Muscle layer of duodenum (tissue), 2 donors: ENCODE data around the gene RRAD.
"Not testable (repeated sequence)": the region's sequence is repeated elsewhere in the genome, so short reads cannot be mapped to it uniquely, and the experiment has no call there.

ENCODE experiments used
- H3K27ac ChIP-seq: one replicate; pipeline ENCODE4 v1.7.0; 2013; ENCODE audit warnings: mild to moderate bottlenecking, low read length
- H3K27me3 ChIP-seq: one replicate; pipeline ENCODE4 v1.7.0; 2013; ENCODE audit warnings: low read depth, mild to moderate bottlenecking, control low read depth, low read length
- H3K36me3 ChIP-seq, 2 donors: one replicate each; pipeline ENCODE4 v1.7.0; 2013; ENCODE audit warnings: low read length in 2 of 2, control low read depth in 1 of 2, mild to moderate bottlenecking in 1 of 2; ENCODE audit not compliant: insufficient read depth in 2 of 2, control insufficient read depth in 1 of 2
- H3K4me1 ChIP-seq, 2 donors: one replicate each; pipeline ENCODE4 v1.7.0; 2013; ENCODE audit warnings: low read length in 2 of 2, mild to moderate bottlenecking in 2 of 2, control low read depth in 1 of 2, moderate library complexity in 1 of 2; ENCODE audit not compliant: insufficient read depth in 2 of 2, control insufficient read depth in 1 of 2
- H3K4me3 ChIP-seq, 2 donors: one replicate each; pipeline ENCODE4 v1.7.0; 2013; ENCODE audit warnings: low read length in 2 of 2, low read depth in 1 of 2, mild to moderate bottlenecking in 1 of 2
- H3K9me3 ChIP-seq, 2 donors: one replicate each; pipeline ENCODE4 v1.7.0; 2013; ENCODE audit warnings: low read length in 2 of 2, control low read depth in 1 of 2, mild to moderate bottlenecking in 1 of 2; ENCODE audit not compliant: control insufficient read depth in 1 of 2
- donor health status: healthy.

Gene RRAD, protein sequence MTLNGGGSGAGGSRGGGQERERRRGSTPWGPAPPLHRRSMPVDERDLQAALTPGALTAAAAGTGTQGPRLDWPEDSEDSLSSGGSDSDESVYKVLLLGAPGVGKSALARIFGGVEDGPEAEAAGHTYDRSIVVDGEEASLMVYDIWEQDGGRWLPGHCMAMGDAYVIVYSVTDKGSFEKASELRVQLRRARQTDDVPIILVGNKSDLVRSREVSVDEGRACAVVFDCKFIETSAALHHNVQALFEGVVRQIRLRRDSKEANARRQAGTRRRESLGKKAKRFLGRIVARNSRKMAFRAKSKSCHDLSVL

GRCh38 chr16:66925322-66925840 is at the start of gene RRAD:
Gene RRAD (minus strand): TSS chr16:66925535. CDS start chr16:66925179, 356 bp downstream.
- no peaks in the 10 kb centered on the region for H3K9me3 ChIP-seq
- H3K4me3 ChIP-seq = peak within 1 kb of the TSS; percentile 33 to 77
- H3K27me3 ChIP-seq = peaks cover 7% of the 10 kb centered on the region
- peaks cover 0 to 58% of the 10 kb centered on the region in 2 donors for H3K4me1 ChIP-seq
- no peaks in the 10 kb centered on the region for H3K36me3 ChIP-seq
- peak within 1 kb of the TSS; percentile 63 for H3K27ac ChIP-seq

DNA sequence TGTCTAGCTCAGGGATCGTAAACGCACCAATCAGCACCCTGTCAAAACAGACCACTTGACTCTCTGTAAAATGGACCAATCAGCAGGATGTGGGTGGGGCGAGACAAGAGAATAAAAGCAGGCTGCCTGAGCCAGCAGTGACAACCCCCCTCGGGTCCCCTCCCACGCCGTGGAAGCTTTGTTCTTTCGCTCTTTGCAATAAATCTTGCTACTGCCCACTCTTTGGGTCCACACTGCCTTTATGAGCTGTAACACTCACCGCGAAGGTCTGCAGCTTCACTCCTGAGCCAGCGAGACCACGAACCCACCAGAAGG is 49.6 kb upstream of the RRAD start:
- H3K4me1 ChIP-seq, H3K36me3 ChIP-seq, H3K9me3 ChIP-seq, H3K27me3 ChIP-seq, H3K4me3 ChIP-seq, H3K27ac ChIP-seq: not testable (repeated sequence)

DNA sequence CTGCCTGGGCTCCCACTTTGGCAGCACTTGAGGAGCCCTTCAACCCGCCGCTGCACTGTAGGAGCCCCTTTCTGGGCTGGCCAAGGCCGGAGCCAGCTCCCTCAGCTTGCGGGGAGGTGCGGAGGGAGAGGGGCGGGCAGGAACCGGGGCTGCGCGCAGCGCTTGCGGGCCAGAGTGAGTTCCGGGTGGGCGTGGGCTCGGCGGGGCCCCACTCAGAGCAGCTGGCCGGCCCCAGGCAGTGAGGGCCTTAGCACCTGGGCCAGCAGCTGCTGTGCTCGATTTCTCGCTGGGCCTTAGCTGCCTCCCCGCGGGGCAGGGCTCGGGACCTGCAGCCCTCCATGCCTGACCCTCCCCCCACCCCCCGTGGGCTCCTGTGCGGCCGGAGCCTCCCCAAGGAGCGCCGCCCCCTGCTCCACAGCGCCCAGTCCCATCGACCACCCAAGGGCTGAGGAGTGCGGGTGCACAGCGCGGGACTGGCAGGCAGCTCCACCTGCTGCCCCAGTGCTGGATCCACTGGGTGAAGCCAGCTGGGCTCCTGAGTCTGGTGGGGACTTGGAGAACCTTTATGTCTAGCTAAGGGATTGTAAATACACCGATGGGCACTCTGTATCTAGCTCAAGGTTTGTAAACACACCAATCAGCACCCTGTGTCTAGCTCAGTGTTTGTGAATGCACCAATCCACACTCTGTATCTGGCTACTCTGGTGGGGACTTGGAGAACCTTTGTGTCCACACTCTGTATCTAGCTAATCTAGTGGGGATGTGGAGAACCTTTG is 49.0 kb upstream of the RRAD start:
- not testable (repeated sequence) for H3K4me3 ChIP-seq, H3K9me3 ChIP-seq, H3K36me3 ChIP-seq, H3K4me1 ChIP-seq, H3K27me3 ChIP-seq, H3K27ac ChIP-seq

GRCh38 chr16:66973716-66974115 is 48.4 kb upstream of the RRAD start:
- Histone ChIP-seq H3K27me3 (no peaks in the 10 kb centered on the region), H3K27ac (no peak overlapping the region), H3K4me3 (no peak overlapping the region), H3K36me3 (no peaks in the 10 kb centered on the region), H3K9me3 (no peaks in the 10 kb centered on the region), H3K4me1 (no peaks in the 10 kb centered on the region)

DNA sequence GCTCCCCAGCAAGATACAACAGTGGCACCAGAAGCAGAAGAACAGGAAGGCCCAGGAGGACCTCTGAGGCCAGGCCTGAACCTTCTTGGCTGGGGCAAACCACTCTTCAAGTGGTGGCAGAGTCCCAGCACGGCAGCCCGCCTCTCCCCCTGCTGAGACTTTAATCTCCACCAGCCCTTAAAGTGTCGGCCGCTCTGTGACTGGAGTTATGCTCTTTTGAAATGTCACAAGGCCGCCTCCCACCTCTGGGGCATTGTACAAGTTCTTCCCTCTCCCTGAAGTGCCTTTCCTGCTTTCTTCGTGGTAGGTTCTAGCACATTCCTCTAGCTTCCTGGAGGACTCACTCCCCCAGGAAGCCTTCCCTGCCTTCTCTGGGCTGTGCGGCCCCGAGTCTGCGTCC is 47.6 kb upstream of the RRAD start:
- H3K9me3 ChIP-seq = no peaks in the 10 kb centered on the region
- H3K4me1 ChIP-seq = no peaks in the 10 kb centered on the region
- H3K27me3 ChIP-seq = no peaks in the 10 kb centered on the region
- no peak overlapping the region for H3K27ac ChIP-seq
- no peaks in the 10 kb centered on the region for H3K36me3 ChIP-seq
- no peak overlapping the region for H3K4me3 ChIP-seq

GRCh38 chr16:66970775-66971720 is 45.7 kb upstream of the RRAD start:
- Histone ChIP-seq H3K36me3 (no peaks in the 10 kb centered on the region), H3K4me3 (no peak overlapping the region), H3K4me1 (no peaks in the 10 kb centered on the region), H3K9me3 (no peaks in the 10 kb centered on the region), H3K27ac (no peak overlapping the region), H3K27me3 (no peaks in the 10 kb centered on the region)

DNA sequence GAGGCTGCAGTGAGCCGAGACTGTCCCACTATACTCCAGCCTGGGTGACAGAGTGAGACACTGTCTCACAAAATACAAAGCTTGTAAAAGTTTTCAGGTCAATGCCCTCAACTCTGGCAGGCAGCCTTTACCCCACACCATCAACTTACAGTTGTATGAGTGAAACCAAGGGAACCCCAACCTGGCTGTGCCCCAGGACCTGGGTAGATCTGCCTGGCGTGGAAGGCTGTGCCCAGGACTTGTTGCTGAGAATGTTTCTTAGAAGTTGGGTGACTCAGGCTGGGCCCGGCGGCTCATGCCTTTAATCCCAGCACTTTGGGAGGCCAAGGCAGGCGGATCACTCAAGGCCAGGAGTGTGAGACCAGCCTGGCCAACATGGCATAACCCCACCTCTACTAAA is 43.5 kb upstream of the RRAD start:
- no peaks in the 10 kb centered on the region for H3K9me3 ChIP-seq
- no peaks in the 10 kb centered on the region for H3K27me3 ChIP-seq
- H3K36me3 ChIP-seq = no peaks in the 10 kb centered on the region
- no peaks in the 10 kb centered on the region for H3K4me1 ChIP-seq
- no peak overlapping the region for H3K27ac ChIP-seq
- H3K4me3 ChIP-seq = no peak overlapping the region

DNA sequence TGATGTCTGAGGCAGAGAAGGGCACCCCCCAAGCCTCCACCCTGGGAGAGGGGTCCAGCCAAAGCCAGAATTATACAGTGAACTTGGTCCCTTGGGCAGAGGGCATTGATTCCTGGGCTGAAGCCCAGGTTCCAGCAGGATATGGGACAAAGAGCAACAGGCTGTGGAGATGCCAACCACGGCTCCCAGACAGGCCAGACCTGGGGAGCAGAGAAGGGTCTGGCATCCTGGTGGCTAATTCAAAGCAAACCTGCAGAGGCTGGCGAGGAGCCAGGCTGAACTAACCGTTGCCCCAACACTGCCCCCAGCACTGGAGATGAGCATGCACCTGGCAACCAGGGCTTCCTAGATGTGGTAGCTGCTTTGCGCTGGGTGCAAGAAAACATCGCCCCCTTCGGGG is 38.7 kb upstream of the RRAD start:
- Histone ChIP-seq H3K9me3 (no peaks in the 10 kb centered on the region), H3K27me3 (no peaks in the 10 kb centered on the region), H3K36me3 (no peaks in the 10 kb centered on the region), H3K27ac (no peak overlapping the region), H3K4me1 (peaks cover 0 to 8% of the 10 kb centered on the region in 2 donors), H3K4me3 (no peak overlapping the region)

- Histone ChIP-seq H3K27ac (no peak overlapping the region), H3K27me3 (no peaks in the 10 kb centered on the region), H3K4me3 (no peak overlapping the region), H3K4me1 (peaks cover 0 to 8% of the 10 kb centered on the region in 2 donors), H3K9me3 (no peaks in the 10 kb centered on the region), H3K36me3 (no peaks in the 10 kb centered on the region)
Measured at GRCh38 chr16:66961914-66962313, 36.6 kb upstream of the RRAD start.

DNA sequence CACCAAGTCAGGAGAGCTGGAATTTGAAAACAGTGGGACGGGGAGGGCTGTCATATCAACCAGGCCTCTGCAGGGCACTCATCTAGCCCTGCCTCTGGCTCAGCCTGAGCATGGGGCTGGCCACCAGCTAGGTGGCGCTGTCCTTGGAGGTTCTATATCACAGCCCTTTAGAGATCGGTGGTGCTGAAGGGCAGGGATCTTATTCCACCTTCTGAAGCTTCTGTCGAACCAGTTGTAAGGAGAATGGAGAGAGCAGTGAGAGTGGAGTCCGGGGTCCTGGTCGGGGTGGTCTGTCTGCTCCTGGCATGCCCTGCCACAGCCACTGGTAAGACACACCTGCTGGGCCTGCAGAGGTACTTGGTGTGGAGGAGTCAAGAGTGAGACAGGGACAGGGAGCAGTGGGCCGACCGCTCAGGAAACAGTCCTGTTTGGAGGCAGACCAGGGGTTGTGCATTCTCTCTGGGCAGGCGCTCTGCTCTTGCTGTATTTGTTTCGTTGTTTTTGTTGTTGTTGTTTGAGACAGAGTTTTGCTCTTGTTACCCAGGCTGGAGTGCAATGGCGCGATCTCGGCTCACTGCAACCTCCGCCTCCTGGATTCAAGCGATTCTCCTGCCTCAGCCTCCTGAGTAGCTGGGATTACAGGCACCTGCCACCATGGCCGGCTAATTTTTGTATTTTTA is 35.9 kb upstream of the RRAD start, which contains the start of gene CES3:
Gene CES3 (plus strand): TSS at position 202 of the 680 bp plus-strand sequence. CDS start 42 bp downstream, at position 244.
- peak within 1 kb of the TSS; percentile 45 for H3K27ac ChIP-seq
- H3K36me3 ChIP-seq = no peaks in the 10 kb centered on the region
- peaks cover 0 to 8% of the 10 kb centered on the region in 2 donors for H3K4me1 ChIP-seq
- H3K27me3 ChIP-seq = no peaks in the 10 kb centered on the region
- H3K9me3 ChIP-seq = no peaks in the 10 kb centered on the region
- peak within 1 kb of the TSS in 1 of 2 donors; percentile 49 for H3K4me3 ChIP-seq
